Trophoblast cell (in vitro differentiated cells and primary cell): ENCODE measurements around the gene C10orf53.
"Not testable (repeated sequence)": the region's sequence is repeated elsewhere in the genome, so short reads cannot be mapped to it uniquely, and the experiment has no call there.

Experiments
- DNase-seq, 2 donors: peaks; one replicate each; pipeline ENCODE4 v3.0.0-alpha.2; 2016
- H2AFZ ChIP-seq: 2 replicates; pipeline ENCODE4 v1.6.1; 2013; ENCODE audit warnings: low read length, moderate library complexity, mild to moderate bottlenecking; ENCODE audit not compliant: insufficient read depth, poor library complexity
- H2AK5ac ChIP-seq: 2 replicates; pipeline ENCODE4 v1.6.1; 2013; ENCODE audit warnings: mild to moderate bottlenecking, low read length
- H2BK120ac ChIP-seq: 2 replicates; pipeline ENCODE4 v1.6.1; 2013; ENCODE audit warnings: low read length, mild to moderate bottlenecking, moderate library complexity; ENCODE audit not compliant: insufficient read depth, poor library complexity
- H2BK12ac ChIP-seq: 2 replicates; pipeline ENCODE4 v1.6.1; 2013; ENCODE audit warnings: mild to moderate bottlenecking, low read length, moderate library complexity
- H2BK5ac ChIP-seq: 2 replicates; pipeline ENCODE4 v1.6.1; 2013; ENCODE audit warnings: low read length, low read depth, moderate library complexity, mild to moderate bottlenecking; ENCODE audit not compliant: poor library complexity
- H3K14ac ChIP-seq: 2 replicates; pipeline ENCODE4 v1.6.1; 2013; ENCODE audit warnings: mild to moderate bottlenecking, low read length
- H3K18ac ChIP-seq: 2 replicates; pipeline ENCODE4 v1.6.1; 2013; ENCODE audit warnings: mild to moderate bottlenecking, low read length
- H3K23ac ChIP-seq: 2 replicates; pipeline ENCODE4 v1.6.1; 2013; ENCODE audit warnings: low read length
- H3K27ac ChIP-seq: 2 replicates; pipeline ENCODE4 v1.5.1; 2013; ENCODE audit warnings: low read depth, mild to moderate bottlenecking, inconsistent platforms, low read length, moderate library complexity
- H3K27me3 ChIP-seq: 2 replicates; pipeline ENCODE4 v1.6.1; 2013; ENCODE audit warnings: inconsistent platforms, mild to moderate bottlenecking, low read length, moderate library complexity; ENCODE audit not compliant: insufficient read depth
- H3K36me3 ChIP-seq, 2 experiments: 1 replicate in 1 of 2; 2 replicates in 1 of 2; pipeline ENCODE4 v1.6.1; 2013; ENCODE audit warnings: low read length in 2 of 2, mild to moderate bottlenecking in 2 of 2, moderate library complexity in 1 of 2; ENCODE audit not compliant: insufficient read depth in 2 of 2, control insufficient read depth in 1 of 2
- H3K4ac ChIP-seq: 2 replicates; pipeline ENCODE4 v1.6.1; 2013; ENCODE audit warnings: low read depth, mild to moderate bottlenecking, low read length, moderate library complexity
- H3K4me1 ChIP-seq, 2 experiments: 1 replicate in 1 of 2; 2 replicates in 1 of 2; pipeline ENCODE4 v1.6.1; 2013; ENCODE audit warnings: low read length in 2 of 2, mild to moderate bottlenecking in 2 of 2, moderate library complexity in 1 of 2; ENCODE audit not compliant: insufficient read depth in 2 of 2, control insufficient read depth in 1 of 2
- H3K4me2 ChIP-seq: 2 replicates; pipeline ENCODE4 v1.6.1; 2013; ENCODE audit warnings: inconsistent platforms, mild to moderate bottlenecking, low read length, moderate library complexity
- H3K4me3 ChIP-seq: 2 replicates; pipeline ENCODE4 v1.5.1; 2013; ENCODE audit warnings: mild to moderate bottlenecking, low read depth, low read length, inconsistent platforms
- H3K79me1 ChIP-seq: one replicate; pipeline ENCODE4 v1.6.1; 2013; ENCODE audit warnings: low read length
- H3K79me2 ChIP-seq: 2 replicates; pipeline ENCODE4 v1.6.1; 2013; ENCODE audit warnings: low read length, mild to moderate bottlenecking; ENCODE audit not compliant: control insufficient read depth, insufficient read depth, poor library complexity
- H3K9ac ChIP-seq: 2 replicates; pipeline ENCODE4 v1.6.1; 2013; ENCODE audit warnings: mild to moderate bottlenecking, low read length
- H3K9me3 ChIP-seq: 2 replicates; pipeline ENCODE4 v1.6.1; 2013; ENCODE audit warnings: low read depth, mild to moderate bottlenecking, control low read depth, inconsistent platforms, low read length; ENCODE audit not compliant: insufficient read depth
- H4K12ac ChIP-seq: 2 replicates; pipeline ENCODE4 v1.6.1; 2013; ENCODE audit warnings: low read depth, mild to moderate bottlenecking, low read length, moderate library complexity
- H4K8ac ChIP-seq: 2 replicates; pipeline ENCODE4 v1.6.1; 2013; ENCODE audit warnings: low read depth, mild to moderate bottlenecking, low read length, moderate library complexity
- H4K91ac ChIP-seq: one replicate; pipeline ENCODE4 v1.6.1; 2013; ENCODE audit warnings: low read depth, mild to moderate bottlenecking, low read length, moderate library complexity
- WGBS: extraction: QIAGEN DNeasy Blood & Tissue Kit; methylation state at CpG from one replicate; pipeline ENCODE4 v1.1.7; 2013; ENCODE audit warnings: missing lambda C conversion rate; ENCODE audit not compliant: insufficient read length, insufficient coverage; ENCODE audit errors: extremely low coverage; 5-methylcytosine and 5-hydroxymethylcytosine counted together

Gene C10orf53

DNA sequence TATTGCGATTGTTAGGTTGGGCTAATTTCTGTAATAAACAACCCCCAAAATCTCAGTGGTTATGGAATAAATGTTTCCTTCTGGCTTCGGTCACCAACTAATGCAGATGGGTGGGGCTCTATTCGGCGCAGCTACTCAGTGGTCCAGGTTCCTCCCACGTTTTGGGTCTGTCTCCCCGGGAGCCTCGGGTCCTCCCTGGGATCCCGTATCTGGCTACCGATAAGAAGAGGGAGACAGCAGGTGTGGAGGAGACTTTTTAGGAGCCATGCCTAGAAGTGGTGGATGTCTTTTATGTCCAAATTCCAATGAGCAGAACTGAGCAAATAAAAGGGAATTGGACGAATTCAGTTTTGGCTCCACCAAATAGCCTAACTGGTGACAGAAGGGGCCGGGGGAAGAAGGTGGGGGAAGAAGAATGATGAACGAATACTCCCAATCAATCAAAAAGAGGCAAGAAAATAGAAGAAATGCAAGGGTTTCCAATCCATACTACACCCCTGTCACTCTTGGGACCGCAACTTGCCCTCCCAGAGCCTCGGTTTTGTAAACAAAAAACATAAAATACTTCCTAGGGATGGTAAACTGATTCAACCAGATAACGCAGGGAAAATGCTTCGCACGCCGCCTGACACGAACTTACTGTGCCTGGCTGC lies 498 bp upstream of the C10orf53 start:
- H3K9me3 ChIP-seq = peaks cover 5% of the 10 kb centered on the region
- no peak overlapping the region for H3K23ac ChIP-seq
- H3K18ac ChIP-seq = no peak overlapping the region
- no peaks in the 10 kb centered on the region for H3K79me2 ChIP-seq
- H3K4ac ChIP-seq = no peak overlapping the region
- H4K8ac ChIP-seq = no peak overlapping the region
- no peak overlapping the region for H3K14ac ChIP-seq
- H2BK12ac ChIP-seq = no peak overlapping the region
- H3K9ac ChIP-seq = no peak overlapping the region
- no peak overlapping the region for H2AK5ac ChIP-seq
- no peaks in the 10 kb centered on the region for H3K36me3 ChIP-seq
- peaks cover 4% of the 10 kb centered on the region for H3K27me3 ChIP-seq
- no peak overlapping the region for H4K91ac ChIP-seq
- H3K79me1 ChIP-seq = no peaks in the 10 kb centered on the region
- H3K27ac ChIP-seq = no peak overlapping the region
- H2BK5ac ChIP-seq = no peak overlapping the region
- no peaks in the 10 kb centered on the region for H3K4me1 ChIP-seq
- no peak overlapping the region for H2AFZ ChIP-seq
- H3K4me2 ChIP-seq = peak overlapping the region; percentile 51
- no CpG with 5 or more reads among the region's 19 CpGs for WGBS
- H2BK120ac ChIP-seq = no peak overlapping the region
- H4K12ac ChIP-seq = no peak overlapping the region
- DNase-seq = no peak
- no peak overlapping the region for H3K4me3 ChIP-seq

DNA sequence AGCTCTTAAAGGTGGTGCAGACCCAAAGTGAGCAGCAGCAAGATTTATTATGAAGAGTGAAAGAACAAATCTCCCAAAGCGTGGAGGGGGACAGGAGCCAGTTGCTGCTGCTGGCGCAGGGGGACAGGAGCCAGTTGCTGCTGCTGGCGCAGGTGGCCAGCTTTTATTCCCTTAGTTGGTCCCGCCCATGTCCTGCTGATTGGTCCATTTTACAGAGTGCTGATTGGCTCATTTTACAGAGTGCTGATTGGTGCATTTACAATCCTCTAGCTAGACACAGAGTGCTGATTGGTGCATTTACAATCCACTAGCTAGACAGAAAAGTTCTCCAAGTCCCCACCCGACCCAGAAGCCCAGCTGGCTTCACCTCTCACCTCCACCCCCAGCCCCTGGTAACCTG lies 3.0 kb downstream of the C10orf53 start:
- not testable (repeated sequence) for H3K4me1 ChIP-seq, H3K9me3 ChIP-seq, H3K4ac ChIP-seq, H3K9ac ChIP-seq, H4K91ac ChIP-seq, H3K27me3 ChIP-seq, H2BK12ac ChIP-seq, H3K79me1 ChIP-seq, H3K14ac ChIP-seq, DNase-seq, H3K27ac ChIP-seq, H3K36me3 ChIP-seq, H3K23ac ChIP-seq, H4K12ac ChIP-seq, H2AFZ ChIP-seq, H2BK120ac ChIP-seq, H3K4me2 ChIP-seq, H3K18ac ChIP-seq, H4K8ac ChIP-seq, H2BK5ac ChIP-seq, H3K4me3 ChIP-seq, H3K79me2 ChIP-seq, H2AK5ac ChIP-seq
- no CpG with 5 or more reads among the region's 5 CpGs for WGBS

DNA sequence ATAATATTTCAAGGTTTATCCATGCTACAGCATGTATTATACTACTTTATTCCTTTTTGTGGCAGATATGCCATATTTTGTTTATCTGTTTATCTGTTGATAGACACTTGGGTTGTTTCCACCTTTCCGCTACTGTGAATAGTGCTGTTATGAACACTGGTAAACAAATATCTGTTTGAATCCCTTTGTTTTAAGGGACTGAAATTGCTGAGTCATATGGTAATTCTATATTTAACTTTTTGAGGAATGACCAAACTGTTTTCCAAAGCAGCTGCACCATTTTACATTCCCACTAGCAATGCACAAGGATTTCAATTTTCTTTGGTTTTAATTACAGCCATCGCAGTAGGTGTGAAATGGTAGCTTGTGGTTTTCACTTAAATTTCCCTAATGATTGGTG lies 3.4 kb downstream of the C10orf53 start:
- H2BK12ac ChIP-seq = no peak overlapping the region

DNA sequence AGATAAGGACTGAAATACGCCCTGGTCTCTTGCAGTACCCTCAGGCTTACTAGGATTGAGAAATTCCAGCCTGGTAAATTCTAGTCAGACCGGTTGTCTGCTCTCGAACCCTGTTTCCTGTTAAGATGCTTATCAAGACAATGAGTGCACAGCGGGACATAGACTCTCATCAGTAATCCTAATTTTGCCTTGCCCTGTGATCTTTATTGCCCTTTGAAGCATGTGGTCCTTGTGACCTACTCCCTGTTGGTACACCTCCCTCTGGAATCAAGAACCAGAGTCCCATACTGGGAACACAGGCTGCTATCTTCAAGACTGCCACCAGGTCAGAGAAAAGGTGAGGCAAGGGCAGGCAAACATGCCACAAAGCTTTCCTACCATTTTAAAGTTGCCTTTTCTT lies 7.2 kb downstream of the C10orf53 start:
- Histone ChIP-seq H3K27me3 (peaks cover 29% of the 10 kb centered on the region), H2AFZ (no peak overlapping the region), H3K14ac (no peak overlapping the region), H3K36me3 (no peaks in the 10 kb centered on the region), H3K79me2 (no peaks in the 10 kb centered on the region), H2AK5ac (no peak overlapping the region), H2BK5ac (no peak overlapping the region), H3K4me3 (no peak overlapping the region), H3K4ac (no peak overlapping the region), H3K4me2 (no peak overlapping the region), H3K23ac (no peak overlapping the region), H3K79me1 (no peaks in the 10 kb centered on the region), H3K9me3 (peaks cover 4% of the 10 kb centered on the region), H4K8ac (no peak overlapping the region), H4K12ac (no peak overlapping the region), H4K91ac (no peak overlapping the region), H2BK120ac (no peak overlapping the region), H3K9ac (no peak overlapping the region), H3K4me1 (peaks cover 0 to 4% of the 10 kb centered on the region in 2 experiments), H3K18ac (no peak overlapping the region), H3K27ac (no peak overlapping the region), H2BK12ac (no peak overlapping the region)
- no CpG with 5 or more reads among the region's 4 CpGs for WGBS
- no peak for DNase-seq

More for the DNA sequence above, 3.4 kb downstream of the C10orf53 start:
- H3K23ac ChIP-seq = no peak overlapping the region
- peaks cover 7% of the 10 kb centered on the region for H3K9me3 ChIP-seq
- H3K79me1 ChIP-seq = no peaks in the 10 kb centered on the region
- no peaks in the 10 kb centered on the region for H3K79me2 ChIP-seq
- H3K9ac ChIP-seq = no peak overlapping the region
- H2AFZ ChIP-seq = no peak overlapping the region
- no peaks in the 10 kb centered on the region for H3K36me3 ChIP-seq
- H4K91ac ChIP-seq = no peak overlapping the region
- no peak overlapping the region for H3K4me2 ChIP-seq
- no peak overlapping the region for H3K14ac ChIP-seq
- WGBS = no CpG with 5 or more reads among the region's 2 CpGs
- no peak for DNase-seq
- peaks cover 4% of the 10 kb centered on the region for H3K27me3 ChIP-seq
- H3K4me1 ChIP-seq = no peaks in the 10 kb centered on the region
- no peak overlapping the region for H2BK5ac ChIP-seq
- H3K18ac ChIP-seq = no peak overlapping the region
- no peak overlapping the region for H3K4ac ChIP-seq
- no peak overlapping the region for H2AK5ac ChIP-seq
- no peak overlapping the region for H3K27ac ChIP-seq
- no peak overlapping the region for H4K8ac ChIP-seq
- H2BK120ac ChIP-seq = no peak overlapping the region
- no peak overlapping the region for H3K4me3 ChIP-seq
- H4K12ac ChIP-seq = no peak overlapping the region
